ENCODE measurements around the gene ODAM.
"Not testable (repeated sequence)": the region's sequence is repeated elsewhere in the genome, so short reads cannot be mapped to it uniquely, and the experiment has no call there.

ODAM gene

GRCh38 chr4:70221818-70222217 is 26.3 kb downstream of the ODAM start:
- DNase-seq (ENCODE audit: low read depth); H3K4me3 ChIP-seq (ENCODE audit: control insufficient read depth, low read depth, low read length): not testable (repeated sequence)

DNA sequence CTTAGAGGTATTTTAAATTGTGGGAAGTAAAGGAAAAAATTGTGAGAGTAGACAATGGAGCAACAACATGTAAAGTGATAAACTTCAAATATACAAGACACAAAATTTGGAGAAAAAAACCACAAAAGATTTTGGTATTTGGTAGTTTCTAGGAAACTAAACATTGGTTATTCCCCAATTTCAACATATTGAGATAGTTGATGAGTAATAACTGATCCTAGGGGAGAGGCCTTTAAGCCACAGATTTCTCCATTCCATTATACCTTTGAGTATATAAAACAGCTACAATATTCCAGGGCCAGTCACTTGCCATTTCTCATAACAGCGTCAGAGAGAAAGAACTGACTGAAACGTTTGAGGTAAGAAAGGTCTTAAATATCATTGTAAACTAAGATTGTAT is 30.3 kb downstream of the ODAM start, which contains the start of gene FDCSP:
Gene FDCSP, plus strand, starts transcription at position 301 of the 400 bp plus-strand sequence. CDS start 5,071 bp downstream, outside the sequence.
- H3K4me3 ChIP-seq (ENCODE audit: control insufficient read depth, low read depth, low read length) = no peak within 1 kb of the TSS
- TF ChIP-seq, protein P1, sequence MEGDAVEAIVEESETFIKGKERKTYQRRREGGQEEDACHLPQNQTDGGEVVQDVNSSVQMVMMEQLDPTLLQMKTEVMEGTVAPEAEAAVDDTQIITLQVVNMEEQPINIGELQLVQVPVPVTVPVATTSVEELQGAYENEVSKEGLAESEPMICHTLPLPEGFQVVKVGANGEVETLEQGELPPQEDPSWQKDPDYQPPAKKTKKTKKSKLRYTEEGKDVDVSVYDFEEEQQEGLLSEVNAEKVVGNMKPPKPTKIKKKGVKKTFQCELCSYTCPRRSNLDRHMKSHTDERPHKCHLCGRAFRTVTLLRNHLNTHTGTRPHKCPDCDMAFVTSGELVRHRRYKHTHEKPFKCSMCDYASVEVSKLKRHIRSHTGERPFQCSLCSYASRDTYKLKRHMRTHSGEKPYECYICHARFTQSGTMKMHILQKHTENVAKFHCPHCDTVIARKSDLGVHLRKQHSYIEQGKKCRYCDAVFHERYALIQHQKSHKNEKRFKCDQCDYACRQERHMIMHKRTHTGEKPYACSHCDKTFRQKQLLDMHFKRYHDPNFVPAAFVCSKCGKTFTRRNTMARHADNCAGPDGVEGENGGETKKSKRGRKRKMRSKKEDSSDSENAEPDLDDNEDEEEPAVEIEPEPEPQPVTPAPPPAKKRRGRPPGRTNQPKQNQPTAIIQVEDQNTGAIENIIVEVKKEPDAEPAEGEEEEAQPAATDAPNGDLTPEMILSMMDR (conservative IDR thresholded peaks at IDR 0.05; ENCODE audit: control insufficient read depth, insufficient read depth, low read depth, low read length) = no peak
- DNase-seq (ENCODE audit: low read depth) = no peak

DNA sequence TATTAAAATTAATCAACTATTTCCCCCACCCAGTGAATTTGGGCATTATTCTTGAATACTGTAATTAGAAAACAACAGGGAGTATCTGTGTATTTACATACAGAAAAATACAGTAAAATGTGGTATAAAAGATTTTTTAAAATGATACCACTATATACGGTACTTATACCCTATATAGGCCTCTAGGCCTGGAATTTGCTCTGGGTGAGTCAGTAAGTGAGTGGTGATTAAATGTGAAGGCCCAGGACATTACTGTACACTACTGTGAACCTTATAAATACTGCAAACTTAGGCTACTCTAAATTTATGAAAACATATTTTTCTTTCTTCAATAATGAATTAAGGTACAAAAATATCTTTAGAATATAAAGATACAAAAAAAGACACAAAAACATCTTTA is 40.6 kb downstream of the ODAM start:
- no peak overlapping the region for H3K4me3 ChIP-seq (ENCODE audit: control insufficient read depth, low read depth, low read length)
- TF ChIP-seq, protein P1 (conservative IDR thresholded peaks at IDR 0.05; ENCODE audit: control insufficient read depth, insufficient read depth, low read depth, low read length) = no peak
- no peak for DNase-seq (ENCODE audit: low read depth)

DNA sequence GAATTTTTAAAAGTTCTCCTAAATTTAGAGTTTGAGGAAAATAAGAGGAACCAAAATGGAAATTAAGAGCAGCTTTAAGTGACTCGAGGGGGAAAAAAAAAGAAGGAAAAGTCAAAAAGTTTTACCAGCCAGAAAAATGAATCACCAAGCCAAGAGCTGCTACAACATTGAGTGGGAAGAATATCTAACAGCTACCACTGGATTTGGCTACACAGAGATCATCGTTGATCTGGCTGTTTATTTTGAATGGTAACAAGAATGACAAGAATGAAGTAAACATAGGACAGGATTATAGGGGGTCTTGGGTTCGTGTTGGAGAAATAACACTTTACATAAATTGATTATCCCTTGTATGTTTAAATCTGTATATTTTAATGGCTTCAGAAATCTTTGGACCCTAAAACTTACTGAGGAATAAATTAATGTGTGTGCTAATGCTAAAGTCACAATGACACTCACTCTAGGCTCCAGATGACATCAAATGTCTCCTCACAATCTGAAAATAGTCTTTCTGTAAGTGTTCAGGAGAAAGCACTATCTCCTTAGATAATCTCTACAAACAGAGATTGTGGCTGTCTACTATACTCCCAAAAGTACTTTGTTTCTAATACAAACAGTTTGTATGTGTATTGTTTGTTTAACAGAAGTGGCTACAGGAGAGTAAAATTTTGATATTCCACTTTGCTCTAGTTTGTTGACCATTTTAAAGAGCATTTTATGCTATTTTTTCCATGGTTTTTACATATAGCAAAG is 43.8 kb downstream of the ODAM start:
- no peak overlapping the region for H3K4me3 ChIP-seq (ENCODE audit: control insufficient read depth, low read depth, low read length)
- DNase-seq (ENCODE audit: low read depth) = no peak
- TF ChIP-seq, protein P1 (conservative IDR thresholded peaks at IDR 0.05; ENCODE audit: control insufficient read depth, insufficient read depth, low read depth, low read length) = no peak

DNA sequence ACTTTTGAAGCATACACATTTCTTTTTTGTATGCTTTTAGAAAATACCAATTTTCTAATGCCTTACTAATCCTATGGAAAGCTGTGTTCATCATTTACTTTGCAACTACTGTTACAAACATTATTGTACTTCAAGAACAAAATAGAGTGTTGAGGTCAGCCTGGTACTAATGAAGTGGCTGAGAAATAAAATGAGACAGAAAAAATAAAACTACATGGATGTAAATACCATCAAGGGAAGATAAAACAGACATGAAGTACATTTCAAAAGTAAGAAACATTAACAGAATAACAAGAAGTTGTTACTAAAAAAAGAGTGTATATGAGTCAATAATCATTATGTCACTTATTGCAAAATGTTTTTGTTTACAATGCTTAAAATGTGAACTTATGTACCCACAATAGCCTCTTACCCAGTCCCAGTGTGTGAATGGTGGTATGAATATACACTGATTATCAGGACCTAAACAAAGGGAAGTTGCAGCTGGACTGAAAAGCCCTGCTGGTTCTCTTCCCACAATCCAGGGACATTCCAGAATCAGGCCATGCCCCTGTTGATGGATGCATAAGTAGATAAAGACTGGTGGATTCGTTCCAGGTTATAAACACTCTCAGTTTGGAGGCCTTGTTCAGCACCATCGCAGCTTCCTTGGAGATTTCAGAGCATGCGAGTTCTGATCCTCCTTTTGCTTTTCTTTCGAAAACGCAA is 44.5 kb downstream of the ODAM start:
- DNase-seq (ENCODE audit: low read depth) = no peak
- TF ChIP-seq, protein P1 (conservative IDR thresholded peaks at IDR 0.05; ENCODE audit: control insufficient read depth, insufficient read depth, low read depth, low read length) = no peak
- no peak overlapping the region for H3K4me3 ChIP-seq (ENCODE audit: control insufficient read depth, low read depth, low read length)

- not testable (repeated sequence) for DNase-seq (ENCODE audit: low read depth); H3K4me3 ChIP-seq (ENCODE audit: control insufficient read depth, low read depth, low read length)
These were observed 46.8 kb downstream of the ODAM start, which contains the start of gene CSN3 for GRCh38 chr4:70242297-70242696. TSS of gene CSN3 (plus strand) at chr4:70242597. CDS start at chr4:70244820, 2,223 bp downstream.

DNA sequence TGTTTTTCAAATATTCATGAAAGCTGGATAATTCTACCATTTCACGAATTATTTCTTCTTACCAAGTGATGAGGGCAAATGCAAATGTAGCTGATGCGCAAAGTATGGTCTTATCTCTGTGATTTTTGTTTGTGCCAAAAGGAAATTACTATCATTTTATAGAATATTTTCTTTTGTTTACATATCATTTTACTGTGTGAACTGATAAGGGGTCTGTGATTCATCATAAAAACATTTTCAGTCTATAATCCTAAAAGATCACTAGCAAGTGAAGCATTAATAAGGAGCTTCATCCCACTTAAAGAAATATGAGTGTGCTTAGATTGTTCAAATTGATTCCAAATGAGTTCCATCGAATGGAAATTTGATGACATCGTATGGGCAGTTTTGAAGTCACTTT is 47.6 kb downstream of the ODAM start:
- H3K4me3 ChIP-seq (ENCODE audit: control insufficient read depth, low read depth, low read length) = no peak overlapping the region
- DNase-seq (ENCODE audit: low read depth) = no peak
- TF ChIP-seq, protein P1 (conservative IDR thresholded peaks at IDR 0.05; ENCODE audit: control insufficient read depth, insufficient read depth, low read depth, low read length) = no peak
